ENCODE results near the gene C3orf70. TPM values are rescaled to one million over a fixed set of nuclear protein-coding genes. Genes with fewer than 3 reads are reported as not detected.

Gene C3orf70
- total and polyA plus RNA-seq, 12 donors, result 0.75 to 2.2 (median 1.7) TPM

DNA sequence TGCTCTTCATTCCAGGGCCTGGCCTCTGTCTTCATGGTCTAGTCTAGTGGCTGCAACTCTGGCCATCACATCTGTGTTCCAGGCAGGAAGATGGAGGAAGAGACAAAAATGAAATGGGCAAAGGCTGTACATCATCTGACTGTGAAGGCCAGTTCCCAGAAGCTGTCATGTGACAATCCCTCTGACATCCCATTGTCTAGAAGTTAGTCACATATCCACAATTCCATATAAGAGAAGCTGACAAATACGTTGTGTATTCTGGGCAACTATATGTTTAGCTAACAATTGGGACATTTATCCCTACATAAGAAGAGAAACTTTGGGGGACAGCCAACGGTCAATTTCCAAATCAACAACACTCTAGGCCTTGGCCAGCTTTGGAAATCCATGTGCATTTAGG, 34.5 kb upstream of the C3orf70 start:
- H3K36me3 ChIP-seq, result peaks cover 0 to 14% (median under 1%) of the 10 kb centered on the region in 9 donors
- H3K27me3 ChIP-seq, result no peaks in the 10 kb centered on the region
- H3K9me3 ChIP-seq, result no peaks in the 10 kb centered on the region
- no peak overlapping the region for H3K4me3 ChIP-seq
- 81 to 84% methylated on average over 2 of the region's 2 CpGs for WGBS, 2 donors
- H3K4me1 ChIP-seq, result no peaks in the 10 kb centered on the region
- H3K27ac ChIP-seq, result no peak overlapping the region
- ATAC-seq (no peak), DNase-seq (no peak)
- TF ChIP-seq CTCF (IDR thresholded peaks at IDR 0.05), result no peak
- intact Hi-C loops (cut with DNase I), result no loop called here

GRCh38 chr3:185176750-185177359, 24.0 kb upstream of the C3orf70 start:
- H3K4me3 ChIP-seq, result no peak overlapping the region
- peaks cover 0 to 20% (median 8%) of the 10 kb centered on the region in 9 donors for H3K4me1 ChIP-seq
- WGBS, 2 donors, result 20 to 23% methylated on average over 10 of the region's 10 CpGs
- peak in 1 of 2 donors; percentile 24 for DNase-seq
- H3K9me3 ChIP-seq, result no peaks in the 10 kb centered on the region
- peak in 2 of 8 donors; percentile 22 to 50 for ATAC-seq
- peaks cover 0 to 22% (median 5%) of the 10 kb centered on the region in 7 donors for H3K27me3 ChIP-seq
- intact Hi-C loops (cut with DNase I), result loop anchor here in 9 of 10 donors (2.0 to 10.0 kb wide), 6 partner anchors 202 to 305 kb away; no protein-coding TSS in a partner anchor
- H3K27ac ChIP-seq, result no peak overlapping the region
- H3K36me3 ChIP-seq, result no peaks in the 10 kb centered on the region
- peak; percentile 46 to 83 (median 75) for TF ChIP-seq CTCF (IDR thresholded peaks at IDR 0.05)

DNA sequence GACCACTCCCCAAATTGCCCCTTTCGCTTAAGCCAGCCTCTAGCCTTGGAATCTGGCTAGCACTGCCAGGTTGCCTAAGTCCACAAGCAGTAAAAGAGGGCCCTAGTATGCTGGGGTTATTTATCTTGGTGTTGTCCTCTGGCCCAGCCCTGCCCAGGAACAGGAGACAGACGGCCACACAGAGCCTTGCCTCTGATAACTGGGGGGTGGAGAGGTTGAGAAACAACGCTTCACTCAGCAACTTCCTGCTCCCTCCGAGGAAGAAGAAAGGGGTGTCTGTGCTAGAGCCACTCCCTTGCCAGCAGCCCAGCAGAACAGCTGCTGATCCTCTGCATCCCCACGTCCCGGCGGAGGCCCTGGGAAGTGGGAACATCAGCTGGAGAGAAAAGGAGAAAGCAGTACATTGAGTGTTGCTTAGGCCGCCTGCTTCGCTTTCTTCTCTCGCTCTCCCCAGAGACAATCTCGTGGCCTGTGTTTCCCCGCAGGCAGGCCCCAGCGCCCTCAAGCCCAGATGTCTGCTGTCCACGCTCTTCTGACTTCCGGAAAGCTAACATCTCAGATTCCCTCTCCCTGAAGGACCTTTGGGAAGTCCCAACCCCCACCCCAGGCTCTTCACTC, 22.6 kb upstream of the C3orf70 start:
- Histone ChIP-seq H3K4me1 (peaks cover 0 to 20% (median 8%) of the 10 kb centered on the region in 9 donors), H3K36me3 (no peaks in the 10 kb centered on the region), H3K27me3 (peaks cover 0 to 16% (median 3%) of the 10 kb centered on the region in 7 donors), H3K27ac (peak overlapping the region in 9 of 10 donors; percentile 9 to 86 (median 67)), H3K4me3 (peak overlapping the region in 1 of 10 donors; percentile 26), H3K9me3 (no peaks in the 10 kb centered on the region)
- intact Hi-C loops (cut with DNase I), result loop anchor here in 6 of 10 donors (5.0 to 10.0 kb wide), 5 partner anchors 201 to 303 kb away; no protein-coding TSS in a partner anchor
- DNase-seq (peak; percentile 62 to 68), ATAC-seq (peak; percentile 85 to 97 (median 92))
- WGBS, 2 donors, result 47 to 48% methylated on average over 15 of the region's 15 CpGs
- no peak for TF ChIP-seq CTCF (IDR thresholded peaks at IDR 0.05)

GRCh38 chr3:185172086-185173049, 19.5 kb upstream of the C3orf70 start:
- ATAC-seq, result no peak
- no peaks in the 10 kb centered on the region for H3K9me3 ChIP-seq
- H3K27ac ChIP-seq, result no peak overlapping the region
- intact Hi-C loops (cut with DNase I), result loop anchor here in 2 of 10 donors (10.0 kb wide), 3 partner anchors 198 to 258 kb away; no protein-coding TSS in a partner anchor
- no peak for DNase-seq
- no peak for TF ChIP-seq CTCF (IDR thresholded peaks at IDR 0.05)
- H3K4me1 ChIP-seq, result peaks cover 0 to 20% (median 8%) of the 10 kb centered on the region in 9 donors
- 86% methylated on average over 11 of the region's 11 CpGs for WGBS, 2 donors
- peaks cover 0 to 3% (median 0%) of the 10 kb centered on the region in 7 donors for H3K27me3 ChIP-seq
- no peak overlapping the region for H3K4me3 ChIP-seq
- H3K36me3 ChIP-seq, result no peaks in the 10 kb centered on the region
